ENCODE data around the gene HMGB1. TPM values are rescaled to one million over a fixed set of nuclear protein-coding genes. Genes with fewer than 3 reads are reported as not detected.

The HMGB1 gene
- total RNA-seq, 4 donors from 2014 or later = 223 to 629 (median 402) TPM

- no peaks in the 10 kb centered on the region for H3K27me3 ChIP-seq
- no peak for TF ChIP-seq POLR2A (IDR thresholded peaks at IDR 0.05)
- peak in 2 of 4 experiments; percentile 4 to 6 for TF ChIP-seq CTCF (IDR thresholded peaks at IDR 0.05)
These were observed 35.7 kb downstream of the HMGB1 start for GRCh38 chr13:30429721-30430694.

GRCh38 chr13:30429235-30429634 is 36.5 kb downstream of the HMGB1 start:
- peaks cover 0 to 4% of the 10 kb centered on the region in 2 donors for H3K4me1 ChIP-seq
- H3K27me3 ChIP-seq = no peaks in the 10 kb centered on the region
- no peak for TF ChIP-seq CTCF (IDR thresholded peaks at IDR 0.05)
- TF ChIP-seq POLR2A (IDR thresholded peaks at IDR 0.05) = no peak
- H3K4me3 ChIP-seq = no peak overlapping the region
- no peaks in the 10 kb centered on the region for H3K9me3 ChIP-seq
- H3K36me3 ChIP-seq = no peaks in the 10 kb centered on the region
- DNase-seq = no peak
- intact Hi-C loops (cut with DNase I; ENCODE audit: low total_unique reads) = no loop called here
- peak overlapping the region; percentile 81 to 88 for H3K27ac ChIP-seq

More at GRCh38 chr13:30429721-30430694, 35.7 kb downstream of the HMGB1 start:
- Histone ChIP-seq H3K9me3 (no peaks in the 10 kb centered on the region), H3K4me3 (no peak overlapping the region), H3K36me3 (no peaks in the 10 kb centered on the region), H3K4me1 (peaks cover 0 to 4% of the 10 kb centered on the region in 2 donors), H3K27ac (peak overlapping the region; percentile 81 to 88)
- intact Hi-C loops (cut with DNase I; ENCODE audit: low total_unique reads) = no loop called here
- peak in 1 of 2 donors; percentile 65 for DNase-seq

GRCh38 chr13:30423891-30424290 is 41.8 kb downstream of the HMGB1 start:
- H3K9me3 ChIP-seq = no peaks in the 10 kb centered on the region
- no peak overlapping the region for H3K4me3 ChIP-seq
- intact Hi-C loops (cut with DNase I; ENCODE audit: low total_unique reads) = loop anchor here (5.0 kb wide), 1 partner anchor 832 kb away; no protein-coding TSS in a partner anchor
- DNase-seq = no peak
- no peak for TF ChIP-seq CTCF (IDR thresholded peaks at IDR 0.05)
- no peak for TF ChIP-seq POLR2A (IDR thresholded peaks at IDR 0.05)
- H3K4me1 ChIP-seq = peaks cover 0 to 6% of the 10 kb centered on the region in 2 donors
- H3K36me3 ChIP-seq = no peaks in the 10 kb centered on the region
- no peaks in the 10 kb centered on the region for H3K27me3 ChIP-seq
- peak overlapping the region; percentile 97 to 98 for H3K27ac ChIP-seq

GRCh38 chr13:30422054-30422839 is 43.5 kb downstream of the HMGB1 start, which contains the start of gene UBE2L5:
Gene UBE2L5, plus strand, starts transcription at chr13:30422493. Its CDS starts 5,498 bp downstream, at chr13:30427991.
- intact Hi-C loops (cut with DNase I; ENCODE audit: low total_unique reads) = loop anchor here (5.0 kb wide), 1 partner anchor 830 kb away; no protein-coding TSS in a partner anchor
- peak within 1 kb of the TSS; percentile 49 to 58 for H3K4me3 ChIP-seq
- no peaks in the 10 kb centered on the region for H3K27me3 ChIP-seq
- H3K27ac ChIP-seq = peak within 1 kb of the TSS; percentile 97 to 98
- no peaks in the 10 kb centered on the region for H3K36me3 ChIP-seq
- no peaks in the 10 kb centered on the region for H3K9me3 ChIP-seq
- no peak for TF ChIP-seq CTCF (IDR thresholded peaks at IDR 0.05)
- TF ChIP-seq POLR2A (IDR thresholded peaks at IDR 0.05) = peak; percentile 52 to 89
- peaks cover 0 to 9% of the 10 kb centered on the region in 2 donors for H3K4me1 ChIP-seq
- peak; percentile 86 to 93 for DNase-seq

Measured in uterus (tissue), 4 donors.